HG02852 (cell line): Measurements from ENCODE around the gene OBSCN.

Source experiments
- ATAC-seq: cut with Tn5 transposase; IDR thresholded peaks from one replicate; pipeline ENCODE4 v1.9.1; 2021; ENCODE audit warnings: mild to moderate bottlenecking, moderate library complexity; ENCODE audit not compliant: unreplicated experiment

OBSCN gene

DNA sequence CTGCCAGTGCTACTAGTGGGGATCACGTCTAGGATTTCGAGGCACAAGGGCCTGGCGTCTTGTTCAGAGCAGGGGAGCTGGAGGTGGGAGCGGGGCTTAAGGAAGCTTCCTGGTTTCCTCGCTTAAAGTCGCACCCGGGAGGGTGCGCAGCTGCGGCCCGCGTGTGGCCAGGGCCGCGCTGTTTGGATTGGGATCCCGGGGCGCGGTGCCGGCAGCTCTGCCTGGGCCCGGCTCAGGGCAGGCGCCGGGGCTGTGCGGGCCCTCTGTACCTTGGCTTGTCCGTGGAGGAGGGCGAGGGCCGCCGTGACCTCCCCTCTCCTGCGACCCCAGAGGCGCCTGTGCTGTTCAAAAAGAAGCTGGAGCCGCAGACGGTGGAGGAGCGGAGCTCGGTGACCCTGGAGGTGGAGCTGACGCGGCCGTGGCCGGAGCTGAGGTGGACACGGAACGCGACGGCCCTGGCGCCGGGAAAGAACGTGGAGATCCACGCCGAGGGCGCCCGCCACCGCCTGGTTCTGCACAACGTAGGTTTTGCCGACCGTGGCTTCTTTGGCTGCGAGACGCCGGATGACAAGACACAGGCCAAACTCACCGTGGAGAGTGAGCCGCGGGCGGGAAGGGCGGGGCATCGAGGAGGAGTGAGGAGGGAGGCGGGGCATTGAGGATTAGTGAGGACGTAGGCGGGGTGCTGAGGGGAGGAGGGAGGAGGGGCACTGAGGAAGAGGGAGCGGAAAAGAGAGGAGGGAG lies 67.8 kb downstream of the OBSCN start:
- no peak for ATAC-seq

DNA sequence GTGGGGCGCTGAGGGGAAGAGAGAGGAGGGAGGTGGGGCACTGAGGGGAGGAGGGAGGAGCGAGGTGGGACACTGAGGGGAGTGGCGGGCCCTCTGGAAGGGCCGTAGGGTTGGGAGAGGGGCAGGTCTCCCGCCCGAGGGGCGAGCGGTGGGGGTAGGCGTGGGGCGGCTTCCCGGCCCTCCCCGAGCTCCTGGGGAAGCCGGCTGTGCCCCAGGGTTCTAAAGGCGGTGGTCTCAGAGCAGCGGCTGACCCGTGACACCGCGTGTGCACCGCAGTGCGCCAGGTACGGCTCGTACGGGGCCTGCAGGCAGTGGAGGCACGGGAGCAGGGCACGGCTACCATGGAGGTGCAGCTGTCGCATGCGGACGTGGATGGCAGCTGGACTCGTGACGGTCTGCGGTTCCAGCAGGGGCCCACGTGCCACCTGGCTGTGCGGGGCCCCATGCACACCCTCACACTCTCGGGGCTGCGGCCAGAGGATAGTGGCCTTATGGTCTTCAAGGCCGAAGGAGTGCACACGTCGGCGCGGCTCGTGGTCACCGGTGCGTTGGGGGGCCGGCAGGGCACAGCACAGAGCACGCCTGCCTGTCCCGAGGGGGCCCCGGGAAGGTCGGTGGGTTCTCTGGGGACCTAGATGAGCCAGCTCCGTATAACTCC lies 68.5 kb downstream of the OBSCN start:
- ATAC-seq, result no peak

DNA sequence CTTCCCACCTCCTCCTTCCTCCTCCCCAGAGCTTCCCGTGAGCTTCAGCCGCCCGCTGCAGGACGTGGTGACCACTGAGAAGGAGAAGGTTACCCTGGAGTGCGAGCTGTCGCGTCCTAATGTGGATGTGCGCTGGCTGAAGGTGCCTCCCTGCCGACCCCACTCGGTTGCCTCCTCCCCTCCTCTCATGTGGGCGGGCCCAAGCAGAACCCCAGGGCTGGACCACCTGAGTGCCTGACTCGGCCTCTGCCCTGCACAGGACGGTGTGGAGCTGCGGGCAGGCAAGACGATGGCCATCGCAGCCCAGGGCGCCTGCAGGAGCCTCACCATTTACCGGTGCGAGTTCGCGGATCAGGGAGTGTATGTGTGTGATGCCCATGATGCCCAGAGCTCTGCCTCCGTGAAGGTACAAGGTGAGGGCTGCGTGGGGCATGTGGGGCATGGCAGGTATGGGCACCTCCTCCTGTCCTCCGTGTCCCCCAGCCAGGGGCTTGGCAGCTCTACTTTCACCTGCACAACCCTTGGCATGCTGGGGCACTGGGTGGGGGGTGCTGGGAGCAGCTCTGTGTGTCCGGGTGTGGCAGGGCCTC lies 69.2 kb downstream of the OBSCN start:
- ATAC-seq, result no peak

DNA sequence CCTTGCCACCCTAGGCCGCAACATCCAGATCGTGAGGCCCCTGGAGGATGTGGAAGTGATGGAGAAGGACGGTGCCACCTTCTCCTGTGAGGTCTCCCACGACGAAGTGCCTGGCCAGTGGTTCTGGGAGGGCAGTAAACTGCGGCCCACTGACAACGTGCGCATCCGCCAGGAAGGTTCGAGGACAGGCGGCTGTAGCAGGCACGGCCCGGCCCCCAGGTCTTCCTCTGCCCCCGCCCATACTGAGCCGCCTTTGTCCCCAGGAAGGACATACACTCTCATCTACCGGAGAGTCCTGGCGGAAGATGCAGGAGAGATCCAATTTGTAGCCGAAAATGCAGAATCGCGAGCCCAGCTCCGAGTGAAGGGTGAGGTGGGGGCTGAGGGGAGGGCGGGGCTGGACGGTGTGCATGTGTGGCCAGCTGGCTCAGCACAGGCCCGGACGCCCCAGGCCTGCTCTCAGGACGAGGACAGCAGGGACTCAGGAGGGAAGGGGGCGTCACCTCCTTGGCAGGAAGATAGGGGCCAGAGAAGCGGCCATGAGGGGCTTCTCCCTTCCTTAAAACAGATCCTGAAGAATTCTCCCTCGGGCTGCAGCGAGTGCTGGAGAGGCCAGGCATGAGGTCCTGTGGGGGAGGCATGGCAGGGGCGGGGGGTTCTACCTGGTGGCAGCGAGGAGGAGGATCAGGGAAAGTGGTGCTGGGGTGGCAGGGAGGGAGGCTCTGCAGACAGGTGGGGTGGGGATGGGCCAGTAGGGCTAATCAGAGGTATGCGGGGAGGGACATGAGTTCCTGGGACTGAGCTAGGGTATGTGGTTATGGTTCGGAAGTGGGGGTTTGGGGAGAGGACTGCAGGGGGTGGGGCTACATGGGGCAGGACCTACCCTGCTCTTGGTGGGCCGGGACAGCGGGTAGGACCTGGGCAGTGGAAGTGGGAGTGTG lies 69.9 kb downstream of the OBSCN start:
- ATAC-seq, result no peak

DNA sequence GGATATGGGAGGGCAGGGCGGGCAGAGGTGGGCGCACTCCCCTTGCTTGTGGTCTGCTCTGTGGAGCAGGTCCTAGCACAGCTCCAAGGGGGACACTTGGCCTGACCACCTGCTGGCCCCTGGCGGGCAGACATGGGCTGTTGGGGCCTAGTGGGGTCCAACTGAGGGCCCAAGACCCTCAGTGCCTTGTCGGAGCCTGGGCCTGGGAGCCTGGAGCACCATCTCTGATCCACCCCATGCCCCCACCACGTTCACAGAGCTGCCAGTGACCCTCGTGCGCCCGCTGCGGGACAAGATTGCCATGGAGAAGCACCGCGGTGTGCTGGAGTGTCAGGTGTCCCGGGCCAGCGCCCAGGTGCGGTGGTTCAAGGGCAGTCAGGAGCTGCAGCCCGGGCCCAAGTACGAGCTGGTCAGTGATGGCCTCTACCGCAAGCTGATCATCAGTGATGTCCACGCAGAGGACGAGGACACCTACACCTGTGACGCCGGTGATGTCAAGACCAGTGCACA lies 70.6 kb downstream of the OBSCN start:
- no peak for ATAC-seq

DNA sequence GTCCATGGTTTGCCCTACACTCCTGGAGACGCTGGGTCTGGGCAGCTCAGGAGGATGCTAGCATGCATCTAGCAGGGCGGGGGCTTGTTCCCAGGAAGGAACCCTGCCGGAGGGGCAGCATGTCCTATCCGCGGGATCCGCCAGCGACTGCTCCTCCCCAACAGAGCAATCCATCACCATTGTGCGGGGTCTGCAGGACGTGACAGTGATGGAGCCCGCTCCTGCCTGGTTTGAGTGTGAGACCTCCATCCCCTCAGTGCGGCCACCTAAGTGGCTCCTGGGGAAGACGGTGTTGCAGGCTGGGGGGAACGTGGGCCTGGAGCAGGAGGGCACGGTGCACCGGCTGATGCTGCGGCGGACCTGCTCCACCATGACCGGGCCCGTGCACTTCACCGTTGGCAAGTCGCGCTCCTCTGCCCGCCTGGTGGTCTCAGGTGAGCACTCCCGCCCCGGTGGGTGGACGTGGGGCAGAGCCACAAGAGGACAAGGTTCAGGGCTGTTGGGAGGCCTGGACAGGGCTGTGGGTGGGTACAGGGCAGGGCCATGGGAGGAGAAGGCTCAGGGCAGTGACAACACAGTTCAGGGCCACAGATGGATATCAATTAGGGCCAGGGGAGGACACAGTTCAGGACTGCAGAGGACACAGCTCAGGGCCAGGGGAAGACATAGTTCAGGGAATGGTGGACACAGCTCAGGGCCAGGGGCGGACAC lies 71.3 kb downstream of the OBSCN start:
- no peak for ATAC-seq

DNA sequence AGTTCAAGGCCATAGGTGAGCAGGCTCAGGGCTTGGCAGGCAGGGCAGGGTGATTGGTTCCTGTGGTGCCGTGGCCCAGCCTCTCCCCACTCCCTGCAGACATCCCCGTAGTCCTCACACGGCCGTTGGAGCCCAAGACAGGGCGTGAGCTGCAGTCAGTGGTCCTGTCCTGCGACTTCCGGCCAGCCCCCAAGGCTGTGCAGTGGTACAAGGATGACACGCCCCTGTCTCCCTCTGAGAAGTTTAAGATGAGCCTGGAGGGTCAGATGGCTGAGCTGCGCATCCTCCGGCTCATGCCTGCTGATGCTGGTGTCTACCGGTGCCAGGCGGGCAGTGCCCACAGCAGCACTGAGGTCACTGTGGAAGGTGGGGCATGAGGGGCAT lies 71.9 kb downstream of the OBSCN start:
- ATAC-seq, result no peak

DNA sequence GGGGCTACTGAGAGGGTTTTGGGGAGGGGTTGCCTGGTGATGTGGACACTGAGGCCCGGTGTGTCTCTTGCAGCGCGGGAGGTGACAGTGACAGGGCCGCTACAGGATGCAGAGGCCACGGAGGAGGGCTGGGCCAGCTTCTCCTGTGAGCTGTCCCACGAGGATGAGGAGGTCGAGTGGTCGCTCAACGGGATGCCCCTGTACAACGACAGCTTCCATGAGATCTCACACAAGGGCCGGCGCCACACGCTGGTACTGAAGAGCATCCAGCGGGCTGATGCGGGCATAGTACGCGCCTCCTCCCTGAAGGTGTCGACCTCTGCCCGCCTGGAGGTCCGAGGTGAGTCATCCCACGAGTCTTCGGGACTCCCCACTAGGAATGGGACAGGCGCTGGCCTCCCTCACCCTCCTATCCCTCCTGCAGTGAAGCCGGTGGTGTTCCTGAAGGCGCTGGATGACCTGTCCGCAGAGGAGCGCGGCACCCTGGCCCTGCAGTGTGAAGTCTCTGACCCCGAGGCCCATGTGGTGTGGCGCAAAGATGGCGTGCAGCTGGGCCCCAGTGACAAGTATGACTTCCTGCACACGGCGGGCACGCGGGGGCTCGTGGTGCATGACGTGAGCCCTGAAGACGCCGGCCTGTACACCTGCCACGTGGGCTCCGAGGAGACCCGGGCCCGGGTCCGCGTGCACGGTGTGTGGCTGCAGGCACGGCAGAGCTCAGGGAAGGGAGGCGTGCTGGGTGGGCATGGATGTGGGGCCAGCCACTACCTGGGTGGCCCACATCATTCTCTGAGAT lies 72.5 kb downstream of the OBSCN start:
- ATAC-seq, result no peak

DNA sequence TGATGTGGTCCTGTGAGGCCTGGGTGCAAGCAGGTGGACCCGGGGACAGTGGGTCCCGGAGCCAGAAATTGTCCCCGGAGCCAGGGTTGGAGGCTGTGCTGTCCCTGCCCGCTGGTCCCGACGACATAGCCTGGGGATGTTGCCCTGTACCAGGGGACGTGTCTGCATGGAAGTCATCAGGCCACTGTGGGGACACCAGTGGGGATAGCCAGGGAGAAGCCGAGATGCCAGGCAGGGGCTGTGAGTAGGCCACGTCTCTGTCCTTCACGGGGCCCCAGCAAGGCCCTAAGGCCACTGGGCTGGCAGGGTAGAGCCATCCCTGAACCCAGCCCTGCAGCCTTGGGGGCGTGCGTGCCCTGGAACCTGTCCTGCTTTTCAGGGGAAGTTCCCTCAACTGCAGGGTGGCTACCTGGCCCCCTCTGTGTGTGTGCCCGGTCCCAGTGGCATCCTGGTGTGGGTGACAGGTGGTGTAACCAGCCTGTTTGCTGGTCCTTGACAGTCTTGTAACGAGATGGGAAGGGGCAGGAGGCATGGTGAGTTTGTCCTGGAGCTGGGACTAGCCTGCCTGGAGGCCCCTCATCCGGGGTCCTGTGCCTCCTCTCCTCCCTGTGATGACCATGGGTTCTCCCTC lies 73.2 kb downstream of the OBSCN start:
- no peak for ATAC-seq

DNA sequence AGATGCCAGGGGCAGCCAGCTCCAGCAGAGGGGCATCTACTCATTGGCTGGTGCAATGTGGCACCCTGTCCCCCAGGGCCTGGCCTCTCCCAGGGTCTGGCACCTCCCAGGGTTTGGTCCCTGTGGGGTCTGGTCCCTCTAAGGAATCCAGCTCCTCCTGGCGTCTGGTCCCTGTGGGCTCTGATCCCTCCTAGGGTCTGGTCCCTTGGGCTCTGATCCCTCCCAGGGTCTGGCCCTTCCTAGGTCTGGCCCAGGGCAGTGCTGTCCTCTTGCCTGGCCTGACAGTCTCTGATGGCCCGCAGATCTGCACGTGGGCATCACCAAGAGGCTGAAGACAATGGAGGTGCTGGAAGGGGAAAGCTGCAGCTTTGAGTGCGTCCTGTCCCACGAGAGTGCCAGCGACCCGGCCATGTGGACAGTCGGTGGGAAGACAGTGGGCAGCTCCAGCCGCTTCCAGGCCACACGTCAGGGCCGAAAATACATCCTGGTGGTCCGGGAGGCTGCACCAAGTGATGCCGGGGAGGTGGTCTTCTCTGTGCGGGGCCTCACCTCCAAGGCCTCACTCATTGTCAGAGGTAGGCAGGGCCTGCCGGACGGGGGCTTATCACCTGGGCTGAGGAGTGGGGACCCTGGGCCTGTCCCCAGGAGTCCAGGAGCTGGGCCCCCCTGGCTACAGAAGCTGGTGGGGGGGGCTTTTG lies 73.9 kb downstream of the OBSCN start:
- ATAC-seq, result no peak

DNA sequence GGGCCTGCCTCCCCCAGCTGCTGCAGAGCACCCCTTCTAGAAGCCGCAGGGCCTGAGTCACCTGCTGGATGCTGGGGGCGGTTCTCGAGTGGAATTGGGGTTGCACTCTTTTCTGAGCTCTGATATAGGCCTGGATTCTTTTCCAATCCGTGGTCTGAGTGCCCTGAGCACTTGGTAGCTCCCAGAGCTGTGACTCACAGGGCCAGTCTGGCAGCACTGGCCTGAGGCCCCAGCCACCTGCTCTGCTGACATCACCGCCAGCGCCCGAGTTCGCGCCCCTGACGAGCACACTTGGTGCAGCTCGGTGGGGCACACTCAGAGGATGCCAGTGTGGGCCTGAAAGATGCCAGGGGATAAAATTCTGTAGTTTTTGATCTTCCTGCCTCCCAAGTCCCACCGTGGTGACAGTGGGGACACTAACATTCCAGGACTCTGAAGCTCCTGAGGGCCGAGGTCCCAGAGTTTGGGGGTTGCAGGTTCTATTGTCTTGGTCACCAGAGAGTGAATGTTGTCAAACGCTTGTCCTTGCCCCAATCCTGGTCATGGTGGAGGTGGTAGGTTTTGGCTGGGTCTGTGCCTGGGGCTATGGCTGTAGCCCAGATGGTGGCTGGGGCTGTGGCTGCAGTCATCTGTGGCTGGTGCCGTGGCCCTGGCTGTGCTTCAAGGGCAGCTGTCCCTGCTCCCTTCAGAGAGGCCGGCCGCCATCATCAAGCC lies 74.6 kb downstream of the OBSCN start:
- ATAC-seq, result no peak

DNA sequence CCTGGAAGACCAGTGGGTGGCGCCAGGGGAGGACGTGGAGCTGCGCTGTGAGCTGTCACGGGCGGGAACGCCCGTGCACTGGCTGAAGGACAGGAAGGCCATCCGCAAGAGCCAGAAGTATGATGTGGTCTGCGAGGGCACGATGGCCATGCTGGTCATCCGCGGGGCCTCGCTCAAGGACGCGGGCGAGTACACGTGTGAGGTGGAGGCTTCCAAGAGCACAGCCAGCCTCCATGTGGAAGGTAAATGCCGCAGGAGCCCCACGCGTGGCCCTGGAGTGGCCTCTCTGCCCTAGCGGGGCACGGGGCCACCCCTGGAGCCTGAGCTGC lies 75.2 kb downstream of the OBSCN start:
- ATAC-seq, result no peak

DNA sequence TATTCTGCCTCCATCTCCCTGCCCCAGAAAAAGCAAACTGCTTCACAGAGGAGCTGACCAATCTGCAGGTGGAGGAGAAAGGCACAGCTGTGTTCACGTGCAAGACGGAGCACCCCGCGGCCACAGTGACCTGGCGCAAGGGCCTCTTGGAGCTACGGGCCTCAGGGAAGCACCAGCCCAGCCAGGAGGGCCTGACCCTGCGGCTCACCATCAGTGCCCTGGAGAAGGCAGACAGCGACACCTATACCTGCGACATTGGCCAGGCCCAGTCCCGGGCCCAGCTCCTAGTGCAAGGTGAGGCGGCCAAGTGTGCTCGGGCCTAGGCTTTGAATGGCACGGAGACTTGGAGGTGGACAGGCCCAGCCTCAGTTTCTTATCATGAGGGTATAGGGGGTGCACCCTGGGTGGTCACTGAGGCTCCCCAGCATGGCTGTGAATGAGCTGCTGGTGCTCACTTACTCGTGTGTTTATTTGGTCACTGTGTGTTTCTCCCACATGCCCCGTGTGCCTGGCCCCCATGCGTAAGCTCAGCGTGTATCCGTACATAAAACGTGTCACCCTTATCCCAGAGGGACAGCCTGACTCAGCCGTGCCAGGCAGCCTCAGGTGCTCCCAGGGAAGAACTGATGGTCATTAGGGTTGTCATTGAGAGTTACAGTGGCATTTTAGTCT lies 75.8 kb downstream of the OBSCN start:
- ATAC-seq, result no peak

DNA sequence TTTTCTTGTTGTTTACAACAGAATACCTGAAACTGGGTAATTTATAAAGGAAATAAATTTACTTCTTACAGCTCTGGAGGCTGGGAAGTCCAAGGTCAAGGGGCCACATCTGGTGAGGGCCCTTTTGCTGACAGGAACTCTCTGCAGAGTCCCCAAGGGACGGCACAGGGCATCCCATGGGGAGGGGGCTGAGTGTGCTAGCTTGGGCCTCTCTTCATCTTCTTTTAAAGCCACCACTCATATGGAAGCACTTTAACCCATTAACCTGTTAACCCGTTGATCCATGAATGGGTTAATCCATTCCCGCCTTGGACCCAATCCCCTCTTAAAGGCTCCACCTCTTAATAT lies 76.3 kb downstream of the OBSCN start:
- ATAC-seq, result no peak

DNA sequence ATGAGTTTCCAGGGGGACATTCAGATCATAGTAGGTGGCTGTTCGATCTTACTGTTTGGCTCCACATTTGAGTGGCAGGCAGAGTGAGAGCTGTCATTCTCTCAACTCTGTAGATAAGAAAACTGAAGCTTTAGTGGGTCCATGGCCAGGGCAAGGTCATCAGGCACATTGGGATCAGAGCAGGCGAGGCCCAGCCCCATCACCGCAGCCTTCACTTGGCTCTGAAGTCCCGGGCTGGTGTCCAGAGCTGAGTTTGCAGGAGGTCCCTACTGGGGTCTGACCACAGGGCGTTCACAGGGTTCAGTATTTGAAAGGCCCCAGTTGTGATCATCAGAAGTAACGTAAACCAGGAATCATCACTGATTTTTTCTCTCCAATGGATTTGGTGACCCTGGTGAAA lies 76.7 kb downstream of the OBSCN start:
- ATAC-seq, result no peak

DNA sequence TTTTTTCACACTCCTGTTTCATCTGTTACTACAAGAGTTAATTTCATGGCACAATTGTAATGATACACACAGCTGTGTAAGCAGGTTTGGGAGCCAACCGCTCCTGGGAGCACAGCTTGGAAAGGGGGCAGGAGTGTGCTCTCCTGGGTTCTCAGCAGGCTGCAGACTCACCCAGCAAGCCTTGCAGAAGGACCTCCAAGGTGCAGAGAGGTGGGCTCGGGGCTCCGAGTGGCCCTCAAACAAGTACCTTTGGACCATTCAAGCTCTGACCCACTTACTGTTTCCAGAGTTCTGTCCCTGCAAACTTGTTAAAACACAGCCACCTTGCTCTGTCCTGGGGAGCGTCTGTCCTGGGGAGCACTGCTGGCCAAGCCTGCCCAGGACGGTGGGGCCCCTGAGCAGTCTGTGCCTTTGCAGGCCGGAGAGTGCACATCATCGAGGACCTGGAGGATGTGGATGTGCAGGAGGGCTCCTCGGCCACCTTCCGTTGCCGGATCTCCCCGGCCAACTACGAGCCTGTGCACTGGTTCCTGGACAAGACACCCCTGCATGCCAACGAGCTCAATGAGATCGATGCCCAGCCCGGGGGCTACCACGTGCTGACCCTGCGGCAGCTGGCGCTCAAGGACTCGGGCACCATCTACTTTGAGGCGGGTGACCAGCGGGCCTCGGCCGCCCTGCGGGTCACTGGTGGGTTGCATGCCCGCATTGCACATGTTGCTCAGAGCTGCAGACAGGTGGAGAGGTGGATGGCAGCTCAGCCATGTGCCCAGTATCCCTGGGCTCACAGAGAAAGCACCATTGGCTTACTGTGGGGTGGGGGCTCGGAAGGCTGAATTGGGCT lies 78.0 kb downstream of the OBSCN start:
- no peak for ATAC-seq
